Smooth muscle cell (in vitro differentiated cells): ENCODE results near the gene DGCR8. TPM values are rescaled to one million over a fixed set of nuclear protein-coding genes. Genes with fewer than 3 reads are reported as not detected.

ENCODE experiments used
- DNase-seq: peaks from one replicate; lab custom pipeline; 2025; ENCODE audit not compliant: unreplicated experiment; lab: John Stamatoyannopoulos, UW
- H2AFZ ChIP-seq: fragments of 200-600 bp; sonication (generic); 2 replicates; pipeline ENCODE4 v1.6.0; 2016; ENCODE audit warnings: antibody characterized with exemption, low read depth, mild to moderate bottlenecking
- H3F3A ChIP-seq: fragments of 200-600 bp; sonication (generic); 2 replicates; pipeline ENCODE4 v1.6.0; 2017; ENCODE audit warnings: antibody characterized with exemption, low read depth
- H3K27ac ChIP-seq: fragments of 200-600 bp; sonication (generic); 2 replicates; pipeline ENCODE4 v1.5.1; 2016; ENCODE audit warnings: low read depth, mild to moderate bottlenecking
- H3K27me3 ChIP-seq: fragments of 200-600 bp; sonication (generic); 2 replicates; pipeline ENCODE4 v1.6.1; 2016; ENCODE audit warnings: low read depth, mild to moderate bottlenecking
- H3K36me3 ChIP-seq: fragments of 200-600 bp; sonication (generic); 2 replicates; pipeline ENCODE4 v1.5.1; 2016; ENCODE audit warnings: low read depth
- H3K4me1 ChIP-seq: fragments of 200-600 bp; sonication (generic); 2 replicates; pipeline ENCODE4 v1.5.1; 2016; ENCODE audit warnings: low read depth
- H3K4me2 ChIP-seq: fragments of 200-600 bp; sonication (generic); 2 replicates; pipeline ENCODE4 v1.6.0; 2016; ENCODE audit warnings: mild to moderate bottlenecking
- H3K4me3 ChIP-seq: fragments of 200-600 bp; sonication (generic); 2 replicates; pipeline ENCODE4 v1.5.1; 2016; ENCODE audit warnings: mild to moderate bottlenecking
- H3K79me2 ChIP-seq: fragments of 200-600 bp; sonication (generic); 2 replicates; pipeline ENCODE4 v1.6.0; 2016; ENCODE audit warnings: low read depth, mild to moderate bottlenecking
- H3K9ac ChIP-seq: fragments of 200-600 bp; sonication (generic); 2 replicates; pipeline ENCODE4 v1.6.0; 2016; ENCODE audit warnings: low read depth
- H3K9me3 ChIP-seq: fragments of 200-600 bp; sonication (generic); replicated peaks from 2 replicates; pipeline ENCODE4 v1.5.1; 2016; ENCODE audit warnings: low read depth
- H4K20me1 ChIP-seq: fragments of 200-600 bp; sonication (generic); 2 replicates; pipeline ENCODE4 v1.6.0; 2016; ENCODE audit warnings: low read depth
- CTCF ChIP-seq: fragments of 200-600 bp; sonication (generic); IDR thresholded peaks from 2 replicates; pipeline ENCODE4 v1.5.1; 2017; ENCODE audit warnings: borderline replicate concordance, mild to moderate bottlenecking, antibody characterized with exemption; ENCODE audit not compliant: insufficient read depth, poor library complexity, severe bottlenecking
- WGBS: methylation state at CpG from one replicate; pipeline ENCODE4 v1.1.7; 2016; ENCODE audit warnings: low lambda C conversion rate; 5-methylcytosine and 5-hydroxymethylcytosine counted together
- polyA plus RNA-seq: library from polyadenylated mRNA; unstranded; fragments of >200 nt; fragmentation: Nextera tagmentation; extraction: Ambion mirVana; gene quantifications from 2 replicates; pipeline ENCODE4 v1.2.1, GENCODE V29; 2016
- total RNA-seq: library from RNA; depleted of rRNA; stranded (reverse); fragments of >200 nt; gene quantifications from 2 replicates; pipeline ENCODE4 v1.2.3, GENCODE V29; 2014

The DGCR8 gene
- total and polyA plus RNA-seq, 2 experiments from 2014 or later = 6.5 to 9.7 TPM

GRCh38 chr22:20052309-20053259 is 27.5 kb upstream of the DGCR8 start:
- WGBS = 98% methylated on average over 24 of the region's 26 CpGs
- H3K36me3 ChIP-seq = peaks cover 2% of the 10 kb centered on the region
- H3K79me2 ChIP-seq = no peaks in the 10 kb centered on the region
- no peak overlapping the region for H3K27ac ChIP-seq
- H3F3A ChIP-seq = no peaks in the 10 kb centered on the region
- H3K4me2 ChIP-seq = no peak overlapping the region
- H3K9me3 ChIP-seq = no peaks in the 10 kb centered on the region
- H3K9ac ChIP-seq = no peak overlapping the region
- no peaks in the 10 kb centered on the region for H4K20me1 ChIP-seq
- H2AFZ ChIP-seq = no peak overlapping the region
- no peak for DNase-seq
- H3K4me1 ChIP-seq = no peaks in the 10 kb centered on the region
- H3K4me3 ChIP-seq = no peak overlapping the region
- no peaks in the 10 kb centered on the region for H3K27me3 ChIP-seq
- no peak for TF ChIP-seq CTCF

- TF ChIP-seq CTCF = no peak
- no peaks in the 10 kb centered on the region for H3K4me1 ChIP-seq
- no peaks in the 10 kb centered on the region for H3K79me2 ChIP-seq
- H3K4me2 ChIP-seq = no peak overlapping the region
- H3K9me3 ChIP-seq = no peaks in the 10 kb centered on the region
- H3K4me3 ChIP-seq = no peak overlapping the region
- no peaks in the 10 kb centered on the region for H3F3A ChIP-seq
- no peaks in the 10 kb centered on the region for H3K27me3 ChIP-seq
- H3K36me3 ChIP-seq = peaks cover 2% of the 10 kb centered on the region
- no peak overlapping the region for H3K27ac ChIP-seq
- no peak overlapping the region for H3K9ac ChIP-seq
- no peaks in the 10 kb centered on the region for H4K20me1 ChIP-seq
- 97% methylated on average over 14 of the region's 14 CpGs for WGBS
- H2AFZ ChIP-seq = no peak overlapping the region
- no peak for DNase-seq
Observed at GRCh38 chr22:20053407-20054033, 26.5 kb upstream of the DGCR8 start.

- no peak overlapping the region for H3K27ac ChIP-seq
- no peak for TF ChIP-seq CTCF
- H3K9ac ChIP-seq = no peak overlapping the region
- H3K27me3 ChIP-seq = no peaks in the 10 kb centered on the region
- H4K20me1 ChIP-seq = peaks cover 2% of the 10 kb centered on the region
- H3K9me3 ChIP-seq = no peaks in the 10 kb centered on the region
- H3K36me3 ChIP-seq = peaks cover 1% of the 10 kb centered on the region
- no peak overlapping the region for H3K4me2 ChIP-seq
- no peak overlapping the region for H2AFZ ChIP-seq
- no peak for DNase-seq
- no peak overlapping the region for H3K4me3 ChIP-seq
- H3F3A ChIP-seq = no peaks in the 10 kb centered on the region
- WGBS = 96% methylated on average over 12 of the region's 12 CpGs
- no peaks in the 10 kb centered on the region for H3K4me1 ChIP-seq
- H3K79me2 ChIP-seq = no peaks in the 10 kb centered on the region
Observed at GRCh38 chr22:20054034-20054427, 26.0 kb upstream of the DGCR8 start.
